Nucleus accumbens (tissue), 56 donors: Measurements from ENCODE around the gene DLEC1.
A peak's percentile ranks its signal among the peaks of the same experiment; 100 is the strongest.

Experiments
- DNase-seq, 56 donors: peaks; one replicate each; lab custom pipeline; 2025; lab: John Stamatoyannopoulos, UW

Gene DLEC1

DNA sequence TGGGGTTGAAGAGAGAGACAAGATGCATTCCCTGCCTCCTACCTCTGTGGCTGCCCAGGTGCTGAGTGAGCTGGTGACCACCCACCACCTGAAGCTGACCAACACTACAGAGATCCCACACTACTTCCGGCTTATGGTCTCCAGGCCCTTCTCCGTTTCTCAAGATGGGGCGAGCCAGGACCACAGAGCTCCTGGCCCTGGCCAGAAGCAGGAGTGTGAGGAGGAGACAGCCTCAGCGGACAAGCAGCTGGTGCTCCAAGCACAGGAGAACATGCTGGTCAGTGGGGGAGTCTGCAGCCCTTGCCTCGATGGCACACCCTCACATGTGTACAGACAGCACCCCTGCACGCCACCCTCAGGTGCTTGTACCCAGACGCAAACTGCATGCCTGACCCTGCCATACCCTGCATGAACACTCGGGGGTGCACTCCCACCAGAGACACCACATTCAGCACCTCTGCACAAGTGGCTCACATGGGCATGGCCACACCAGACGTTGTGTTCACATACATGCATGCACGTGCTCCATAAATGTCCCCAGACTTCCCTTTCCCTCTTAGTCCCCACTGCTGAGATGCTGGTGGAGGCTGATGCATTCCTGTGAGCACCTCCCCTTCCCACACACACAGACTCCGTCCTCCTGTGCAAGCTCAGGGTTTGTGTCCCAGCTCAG, 78.9 kb downstream of the DLEC1 start:
- peak in 31 of 56 donors; percentile 7 to 58 (median 31) for DNase-seq

DNA sequence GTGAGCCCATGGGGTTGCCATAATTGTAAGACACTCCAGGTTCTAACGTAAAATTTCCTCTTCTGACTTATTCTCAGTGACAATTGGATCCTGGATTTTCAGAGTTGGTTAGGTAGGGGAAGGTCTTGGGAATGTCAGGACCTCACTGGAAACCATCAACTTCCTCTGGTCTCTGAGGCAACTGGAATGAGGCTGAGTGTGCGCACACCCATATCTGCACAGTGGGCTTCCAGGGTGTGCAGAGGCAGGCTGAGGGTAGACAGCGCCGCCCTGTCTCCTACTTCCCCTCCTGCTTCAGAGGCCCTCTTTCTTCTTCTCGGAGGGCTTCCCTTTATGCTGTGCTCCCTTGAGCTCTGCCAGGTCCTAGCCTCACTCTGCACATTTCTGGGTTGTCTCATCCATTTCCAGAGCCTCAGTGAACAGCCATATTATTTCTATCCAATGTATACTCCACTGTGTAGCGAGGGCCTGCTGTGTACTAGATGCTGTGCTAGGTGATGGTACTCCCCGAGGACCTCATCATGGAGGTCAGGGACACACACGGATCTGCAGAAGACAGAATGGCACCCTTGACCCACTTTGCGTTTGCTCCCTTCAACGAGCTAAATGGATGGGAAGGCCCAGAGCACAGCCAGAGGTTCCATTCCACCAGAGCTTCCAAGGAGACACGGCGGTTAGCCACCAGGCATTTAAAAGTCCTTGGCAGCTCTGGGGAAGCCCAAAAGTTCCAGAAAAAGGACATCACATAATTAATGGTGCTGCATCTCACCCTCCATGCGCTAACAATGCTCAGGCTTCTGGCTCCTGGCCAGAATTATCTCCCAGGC, 79.6 kb downstream of the DLEC1 start:
- peak in 1 of 56 donors; percentile 12 for DNase-seq

- no peak for DNase-seq
These were observed 80.2 kb downstream of the DLEC1 start for GRCh38 chr3:38119248-38119544.

- DNase-seq, result no peak
These were observed 81.0 kb downstream of the DLEC1 start for GRCh38 chr3:38119821-38120692.

DNA sequence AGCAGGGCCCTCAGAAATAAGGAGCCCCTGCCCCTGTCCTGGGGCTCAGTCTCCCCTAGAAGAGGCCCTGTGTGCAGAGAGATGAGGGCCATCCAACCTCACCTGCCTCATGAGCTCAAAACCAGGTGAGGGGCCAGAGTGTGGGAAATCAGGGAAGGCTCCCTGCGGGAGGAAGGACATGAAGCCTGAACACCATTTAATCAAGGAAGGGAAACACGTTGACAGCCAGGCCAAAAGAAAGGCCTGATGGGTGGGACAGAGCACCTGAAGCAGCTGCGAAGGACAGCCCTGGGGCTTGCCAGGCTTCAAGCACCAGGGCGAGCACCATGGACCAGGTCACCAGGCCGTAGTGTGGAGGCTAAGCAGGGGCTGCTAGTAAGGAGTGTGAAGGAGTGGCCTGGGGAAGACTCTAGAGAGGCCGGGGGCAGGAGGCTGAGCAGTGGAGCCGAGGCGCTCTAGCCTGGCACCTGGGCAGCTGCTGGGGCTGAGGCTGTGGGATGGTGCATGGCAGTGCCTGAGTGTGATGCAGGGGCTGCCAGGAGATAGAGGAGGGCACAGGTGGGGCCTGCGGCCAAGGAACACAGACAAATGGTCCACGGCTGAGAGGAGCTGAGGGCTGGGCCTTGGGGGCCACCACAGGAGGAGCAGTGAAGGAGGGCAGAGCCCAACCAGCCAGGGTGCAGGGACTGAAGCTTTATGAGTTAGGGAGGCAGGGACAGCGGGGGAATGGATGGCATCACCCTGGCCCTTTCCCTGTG, 81.9 kb downstream of the DLEC1 start:
- no peak for DNase-seq

- DNase-seq, result no peak
These were observed 82.4 kb downstream of the DLEC1 start for GRCh38 chr3:38121451-38121831.

- no peak for DNase-seq
These were observed 82.9 kb downstream of the DLEC1 start for GRCh38 chr3:38121832-38122461.

DNA sequence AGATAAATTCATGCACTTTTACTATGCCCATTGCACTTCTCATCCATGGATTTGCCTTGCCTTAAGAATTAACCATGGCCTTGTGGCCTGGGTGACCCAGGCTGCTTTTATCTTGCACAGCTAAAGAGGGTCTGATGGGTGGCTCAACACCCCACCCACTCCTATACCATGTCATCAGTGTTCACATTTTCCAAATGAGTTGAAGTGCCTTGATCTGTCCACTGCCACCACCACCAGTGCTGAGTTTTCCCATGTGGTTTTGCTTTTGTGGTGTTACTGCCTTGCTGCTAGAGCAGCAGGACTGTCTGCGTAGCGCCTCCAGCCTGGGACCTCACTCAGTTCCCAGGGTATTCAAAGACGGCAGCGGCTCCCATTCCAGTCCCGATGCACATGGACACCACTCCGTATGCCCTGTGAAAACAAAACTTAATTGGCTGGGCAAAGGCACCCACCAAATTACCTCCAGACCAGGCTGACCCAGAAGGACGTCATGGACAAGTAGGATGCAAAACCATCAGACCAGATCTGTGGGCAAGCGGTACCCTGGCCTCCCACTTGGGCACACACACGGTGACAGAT, 83.8 kb downstream of the DLEC1 start:
- DNase-seq, result no peak

DNA sequence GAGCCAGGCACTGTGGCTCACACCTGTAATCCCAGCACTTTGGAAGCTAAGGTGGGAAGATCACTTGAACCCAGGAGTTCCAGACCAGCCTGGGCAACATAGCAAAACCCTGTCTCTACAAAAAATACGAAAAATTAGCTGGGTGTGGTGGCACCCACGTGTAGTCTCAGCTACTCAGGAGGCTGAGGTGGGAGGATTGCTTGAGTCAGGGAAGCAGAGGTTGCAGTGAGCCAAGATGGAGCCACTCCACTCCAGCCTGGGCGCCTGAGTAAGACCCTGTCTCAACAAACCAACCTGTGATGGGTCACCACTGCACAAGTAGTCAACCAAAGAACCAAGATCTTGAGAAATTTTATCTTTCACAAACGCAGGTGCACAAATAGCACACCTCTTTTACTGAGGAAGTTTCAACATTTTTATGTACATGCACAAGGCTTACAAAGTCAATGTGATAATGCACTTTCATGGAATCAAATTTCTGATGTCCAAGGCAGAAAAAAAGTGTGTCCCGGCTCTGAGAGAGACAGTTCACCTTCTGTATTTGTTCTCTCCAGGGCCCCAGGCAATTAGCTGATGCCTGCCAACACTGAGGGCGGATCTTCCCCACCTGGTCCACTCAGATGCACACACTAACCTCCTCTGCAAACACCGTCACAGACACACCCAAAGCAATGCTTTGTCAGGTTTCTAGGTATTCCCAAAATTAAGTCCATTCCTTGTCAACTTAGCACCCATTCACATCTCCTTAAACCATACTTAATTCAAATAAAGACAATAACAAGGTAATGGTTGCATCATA, 85.5 kb downstream of the DLEC1 start:
- DNase-seq, result no peak

DNA sequence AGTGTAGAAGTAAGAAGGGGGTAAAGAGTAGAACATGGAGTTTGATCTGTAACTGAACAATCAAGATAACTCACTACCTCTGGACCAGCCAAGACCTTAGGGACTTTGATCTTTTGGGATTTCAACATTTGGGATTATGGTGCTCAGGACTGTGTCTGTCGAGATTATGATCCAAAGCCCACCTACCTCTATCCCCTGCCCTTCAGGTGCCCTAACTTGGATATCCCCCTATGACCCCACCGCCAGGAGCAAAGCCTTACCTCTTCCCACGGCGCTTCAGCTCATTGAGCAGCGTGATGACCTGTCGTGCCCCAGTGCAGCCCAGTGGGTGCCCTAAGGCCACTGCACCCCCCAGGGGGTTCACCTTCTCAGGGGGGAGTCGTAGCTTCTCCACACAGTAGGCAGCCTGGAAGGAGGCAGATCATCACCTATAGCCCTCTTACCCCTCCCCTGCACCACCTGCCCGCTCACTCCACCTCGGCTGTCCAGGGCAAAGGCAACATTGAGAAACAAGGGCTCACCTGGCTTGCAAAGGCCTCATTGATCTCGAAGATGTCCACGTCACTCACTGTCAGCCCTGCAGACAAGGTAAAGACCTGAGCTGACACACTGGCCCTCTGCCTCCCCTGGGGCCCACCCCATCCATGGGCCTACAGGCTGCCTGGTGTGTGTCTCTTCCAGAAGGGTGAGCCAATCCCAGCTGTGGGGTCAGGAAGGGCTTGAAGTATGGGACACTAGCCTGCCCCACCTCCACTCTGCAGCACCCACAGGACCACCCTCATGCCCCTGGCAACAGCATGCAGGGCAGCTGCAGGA, 86.5 kb downstream of the DLEC1 start:
- DNase-seq, result no peak

- no peak for DNase-seq
These were observed 87.3 kb downstream of the DLEC1 start for GRCh38 chr3:38126121-38126892.

- DNase-seq, result no peak
These were observed 88.7 kb downstream of the DLEC1 start for GRCh38 chr3:38127611-38128302.

GRCh38 chr3:38128303-38128655, 89.3 kb downstream of the DLEC1 start:
- no peak for DNase-seq

DNA sequence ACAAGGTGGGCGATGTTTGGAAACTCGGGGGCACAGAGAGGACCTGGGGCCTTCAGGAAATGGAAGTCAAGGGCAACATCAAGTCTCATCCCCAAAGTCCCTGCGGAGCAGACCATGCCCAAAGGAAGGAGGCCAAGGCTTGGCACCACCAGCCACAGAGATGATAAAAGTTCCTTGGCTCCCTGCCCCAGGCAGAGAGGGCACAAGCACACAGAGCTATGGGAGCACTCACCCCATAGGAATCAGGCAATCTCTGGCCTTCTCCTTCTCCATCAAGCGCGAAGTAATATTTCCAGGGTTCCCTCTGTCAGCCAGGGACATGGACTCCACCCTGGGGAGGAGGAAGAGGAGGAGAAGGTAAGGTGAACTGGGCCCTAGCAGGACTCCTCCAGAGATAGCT, 90.0 kb downstream of the DLEC1 start:
- DNase-seq, result no peak

DNA sequence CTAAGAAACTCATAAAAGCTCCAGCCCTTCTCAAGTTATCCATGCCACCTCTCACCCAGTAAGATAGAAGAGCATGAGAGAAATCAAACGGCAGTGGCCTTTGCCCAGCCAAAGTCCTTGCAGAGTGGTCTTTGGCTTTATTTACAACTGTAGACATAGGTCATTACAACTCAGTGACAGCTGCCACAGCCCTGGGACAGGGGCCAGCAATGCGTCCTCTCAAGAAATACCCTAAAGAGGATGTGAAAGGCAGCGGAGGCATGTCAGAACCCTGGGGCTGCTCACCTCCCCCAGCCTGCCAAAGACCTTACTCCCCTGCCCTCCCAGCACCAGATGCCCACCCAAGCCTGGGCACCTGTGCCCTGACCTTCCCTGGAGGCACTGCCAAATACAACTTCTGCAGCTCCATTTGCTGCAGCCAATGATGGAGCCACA, 91.6 kb downstream of the DLEC1 start:
- no peak for DNase-seq

GRCh38 chr3:38131621-38132369, 92.8 kb downstream of the DLEC1 start:
- peak in 1 of 56 donors; percentile 33 for DNase-seq
